ENCODE data around the gene MBOAT2. TPM values are rescaled to one million over a fixed set of nuclear protein-coding genes. Genes with fewer than 3 reads are reported as not detected.
"Not testable (repeated sequence)": the region's sequence is repeated elsewhere in the genome, so short reads cannot be mapped to it uniquely, and the experiment has no call there.

The MBOAT2 gene, protein sequence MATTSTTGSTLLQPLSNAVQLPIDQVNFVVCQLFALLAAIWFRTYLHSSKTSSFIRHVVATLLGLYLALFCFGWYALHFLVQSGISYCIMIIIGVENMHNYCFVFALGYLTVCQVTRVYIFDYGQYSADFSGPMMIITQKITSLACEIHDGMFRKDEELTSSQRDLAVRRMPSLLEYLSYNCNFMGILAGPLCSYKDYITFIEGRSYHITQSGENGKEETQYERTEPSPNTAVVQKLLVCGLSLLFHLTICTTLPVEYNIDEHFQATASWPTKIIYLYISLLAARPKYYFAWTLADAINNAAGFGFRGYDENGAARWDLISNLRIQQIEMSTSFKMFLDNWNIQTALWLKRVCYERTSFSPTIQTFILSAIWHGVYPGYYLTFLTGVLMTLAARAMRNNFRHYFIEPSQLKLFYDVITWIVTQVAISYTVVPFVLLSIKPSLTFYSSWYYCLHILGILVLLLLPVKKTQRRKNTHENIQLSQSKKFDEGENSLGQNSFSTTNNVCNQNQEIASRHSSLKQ
- 20.7 TPM for polyA plus RNA-seq
- long read RNA-seq, donor 1, full-length matches to known transcripts: 5 of 5 reads
- long read RNA-seq, donor 1, partial matches to known transcripts: 0 of 5 reads
- long read RNA-seq, donor 1, other reads (novel, unspliced or antisense): 0 of 5 reads
- long read RNA-seq, donor 2, full-length matches to known transcripts: 5 of 5 reads
- long read RNA-seq, donor 2, partial matches to known transcripts: 0 of 5 reads
- long read RNA-seq, donor 2, other reads (novel, unspliced or antisense): 0 of 5 reads
- long read RNA-seq, donor 3: 0 reads
- long read RNA-seq, donor 4: 0 reads
- long read RNA-seq, donor 5, full-length matches to known transcripts: 8 of 8 reads
- long read RNA-seq, donor 5, partial matches to known transcripts: 0 of 8 reads
- long read RNA-seq, donor 5, other reads (novel, unspliced or antisense): 0 of 8 reads
- long read RNA-seq, donor 6, full-length matches to known transcripts: 8 of 8 reads
- long read RNA-seq, donor 6, partial matches to known transcripts: 0 of 8 reads
- long read RNA-seq, donor 6, other reads (novel, unspliced or antisense): 0 of 8 reads
- long read RNA-seq, donor 7, full-length matches to known transcripts: 4 of 4 reads
- long read RNA-seq, donor 7, partial matches to known transcripts: 0 of 4 reads
- long read RNA-seq, donor 7, other reads (novel, unspliced or antisense): 0 of 4 reads
- long read RNA-seq, donor 8, full-length matches to known transcripts: 3 of 3 reads
- long read RNA-seq, donor 8, partial matches to known transcripts: 0 of 3 reads
- long read RNA-seq, donor 8, other reads (novel, unspliced or antisense): 0 of 3 reads
- long read RNA-seq, donor 9, partial matches to known transcripts: 0 of 2 reads
- long read RNA-seq, donor 9, other reads (novel, unspliced or antisense): 0 of 2 reads
- long read RNA-seq, donor 10, full-length matches to known transcripts: 5 of 5 reads
- long read RNA-seq, donor 10, partial matches to known transcripts: 0 of 5 reads
- long read RNA-seq, donor 10, other reads (novel, unspliced or antisense): 0 of 5 reads
- long read RNA-seq, donor 11, full-length matches to known transcripts: 2 of 2 reads
- long read RNA-seq, donor 11, partial matches to known transcripts: 0 of 2 reads
- long read RNA-seq, donor 11, other reads (novel, unspliced or antisense): 0 of 2 reads

DNA sequence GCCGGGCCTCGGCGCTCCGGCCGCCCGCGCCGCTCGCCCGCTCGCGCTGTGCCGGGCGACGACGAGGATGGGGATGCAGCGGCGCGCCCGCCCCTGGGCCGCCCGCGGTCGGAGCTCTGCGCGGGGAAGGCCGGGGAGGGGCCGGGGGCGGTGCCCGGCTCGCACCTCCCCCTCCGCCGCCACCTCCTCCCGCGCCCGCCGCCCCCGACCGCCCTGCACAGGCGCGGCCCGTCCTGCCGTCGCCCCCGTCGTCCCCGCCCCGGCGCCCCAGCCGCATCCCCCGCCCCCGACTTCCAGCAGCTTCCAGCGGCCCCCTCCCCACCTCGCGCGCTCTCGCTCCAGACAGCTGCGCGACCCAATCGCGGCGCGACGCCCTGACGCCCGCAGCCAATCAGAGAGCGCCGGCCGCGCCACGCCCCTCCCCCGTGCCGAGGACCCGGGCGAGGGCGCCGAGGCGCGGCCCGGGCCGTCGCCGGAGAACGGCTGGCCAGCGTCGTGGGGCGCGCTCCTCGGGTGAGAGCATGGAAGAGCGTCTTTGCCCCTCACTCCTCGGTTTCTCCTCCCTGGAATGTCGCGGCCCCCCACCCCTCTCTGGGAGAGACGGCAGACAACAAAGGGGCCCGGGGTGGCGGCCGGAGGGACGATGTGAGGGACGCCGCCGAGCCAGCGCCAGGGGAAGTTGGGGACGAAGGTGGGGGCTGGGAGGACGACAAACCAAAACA, at the start of gene MBOAT2:
MBOAT2 (minus strand) TSS at position 69 of the 722 bp plus-strand sequence. CDS start 70 bp downstream, outside the sequence.
- Histone ChIP-seq H3K27me3 (ENCODE audit: control insufficient read depth, insufficient read depth, low read length) (peaks cover 19% of the 10 kb centered on the region), H3K4me3 (ENCODE audit: low read length) (peak within 1 kb of the TSS; percentile 63), H3K9me3 (ENCODE audit: control insufficient read depth, low read depth, low read length) (peaks cover 5% of the 10 kb centered on the region), H3K4me1 (ENCODE audit: control insufficient read depth, insufficient read depth, low read length) (no peaks in the 10 kb centered on the region), H3K27ac (ENCODE audit: low read length) (peak within 1 kb of the TSS; percentile 72), H3K36me3 (ENCODE audit: control insufficient read depth, insufficient read depth, low read length) (no peaks in the 10 kb centered on the region)
- DNase-seq: peak; percentile 80 to 88
- WGBS (ENCODE audit: insufficient coverage, low lambda C conversion rate): no CpG with 5 or more reads among the region's 104 CpGs

DNA sequence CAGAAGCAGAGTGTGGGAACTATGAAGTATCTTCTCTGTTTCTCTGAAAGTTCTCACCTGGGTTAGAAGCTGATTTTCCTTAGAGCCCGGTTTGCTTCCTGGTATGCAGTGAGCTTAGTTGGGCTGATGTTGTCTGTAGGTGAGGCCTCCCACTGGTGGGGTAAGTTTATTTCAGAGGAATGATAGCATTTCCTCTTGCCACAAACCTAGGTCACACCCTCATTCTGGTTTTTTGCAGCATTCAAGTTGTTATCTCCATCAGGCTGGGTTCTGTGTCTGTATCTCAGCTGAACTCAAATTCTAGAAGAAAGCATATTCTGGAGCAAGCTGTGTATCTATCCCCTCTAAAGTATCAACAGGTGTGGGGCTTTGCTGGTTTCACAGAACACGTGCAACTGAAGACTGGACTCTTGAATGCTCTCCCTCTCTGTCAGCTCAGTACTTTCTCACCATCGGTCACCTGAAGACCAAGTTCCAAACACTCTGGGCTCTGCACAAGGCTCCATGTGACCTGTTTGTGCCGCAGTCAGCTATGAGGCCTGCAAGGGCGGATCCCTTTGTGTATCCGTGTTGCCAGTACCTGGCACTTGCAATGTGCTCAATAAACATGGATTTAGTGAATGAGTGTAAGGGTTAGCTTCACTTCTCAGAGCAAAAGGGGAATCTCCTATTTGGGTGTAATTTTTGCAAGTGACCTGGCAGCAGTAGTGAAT, 49.5 kb upstream of the MBOAT2 start:
- H3K27me3 ChIP-seq (ENCODE audit: control insufficient read depth, insufficient read depth, low read length): no peaks in the 10 kb centered on the region
- H3K4me1 ChIP-seq (ENCODE audit: control insufficient read depth, insufficient read depth, low read length): no peaks in the 10 kb centered on the region
- WGBS (ENCODE audit: insufficient coverage, low lambda C conversion rate): no CpG with 5 or more reads among the region's 6 CpGs
- no peak for DNase-seq
- H3K4me3 ChIP-seq (ENCODE audit: low read length): no peak overlapping the region
- H3K36me3 ChIP-seq (ENCODE audit: control insufficient read depth, insufficient read depth, low read length): no peaks in the 10 kb centered on the region
- no peaks in the 10 kb centered on the region for H3K9me3 ChIP-seq (ENCODE audit: control insufficient read depth, low read depth, low read length)
- H3K27ac ChIP-seq (ENCODE audit: low read length): no peak overlapping the region

DNA sequence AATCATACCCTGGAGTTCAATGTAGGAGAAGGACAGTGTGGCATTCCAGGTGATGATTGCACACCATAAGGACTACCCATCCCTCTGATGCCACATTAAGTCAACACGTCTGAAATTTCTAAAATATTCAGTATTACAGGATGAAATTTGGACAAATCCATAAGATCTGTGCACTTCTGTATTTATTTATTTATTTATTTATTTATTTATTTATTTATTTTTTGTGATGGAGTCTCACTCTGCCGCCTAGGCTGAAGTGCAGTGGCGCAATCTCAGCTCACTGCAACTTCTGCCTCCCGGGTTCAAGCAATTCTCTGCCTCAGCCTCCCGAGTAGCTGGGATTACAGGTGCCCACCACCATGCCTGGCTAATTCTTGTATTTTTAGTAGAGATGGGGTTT, 48.0 kb upstream of the MBOAT2 start:
- WGBS (ENCODE audit: insufficient coverage, low lambda C conversion rate): 100% methylated on average over 3 of the region's 5 CpGs
- DNase-seq; H3K4me3 ChIP-seq (ENCODE audit: low read length); H3K9me3 ChIP-seq (ENCODE audit: control insufficient read depth, low read depth, low read length); H3K27me3 ChIP-seq (ENCODE audit: control insufficient read depth, insufficient read depth, low read length); H3K36me3 ChIP-seq (ENCODE audit: control insufficient read depth, insufficient read depth, low read length); H3K4me1 ChIP-seq (ENCODE audit: control insufficient read depth, insufficient read depth, low read length); H3K27ac ChIP-seq (ENCODE audit: low read length): not testable (repeated sequence)

DNA sequence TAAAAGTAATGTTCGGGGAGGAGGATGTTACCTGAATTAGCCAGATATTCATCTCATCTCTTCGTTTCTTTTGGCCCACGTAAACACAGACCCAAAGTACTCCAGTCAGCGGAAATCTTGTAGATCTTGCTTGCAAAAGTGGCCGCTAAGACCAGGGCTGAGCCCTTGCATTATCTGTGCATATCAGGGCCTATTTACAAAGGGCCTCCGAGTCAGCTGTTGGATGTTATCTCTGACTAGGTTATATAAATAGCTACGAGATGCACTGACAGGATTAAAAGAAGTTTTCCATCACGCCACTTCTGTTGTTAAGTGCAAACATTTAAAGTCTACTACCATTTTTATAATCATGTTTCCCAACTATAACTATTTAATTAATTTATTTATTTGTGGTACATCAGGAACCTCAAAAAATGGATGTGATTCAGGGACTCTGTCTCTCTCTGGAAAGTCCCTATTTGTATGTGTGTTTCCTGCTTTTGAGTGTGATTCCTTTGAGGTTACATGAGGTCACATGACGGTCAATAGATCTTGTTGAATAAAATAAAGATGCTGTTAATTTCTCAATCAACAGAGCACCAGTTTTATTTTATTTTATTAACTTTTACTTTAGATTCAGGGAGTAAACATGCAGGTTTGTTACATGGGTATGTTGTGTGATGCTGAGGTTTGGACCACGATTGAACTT, 46.8 kb upstream of the MBOAT2 start:
- Histone ChIP-seq H3K4me3 (ENCODE audit: low read length) (no peak overlapping the region), H3K36me3 (ENCODE audit: control insufficient read depth, insufficient read depth, low read length) (no peaks in the 10 kb centered on the region), H3K27ac (ENCODE audit: low read length) (no peak overlapping the region), H3K9me3 (ENCODE audit: control insufficient read depth, low read depth, low read length) (no peaks in the 10 kb centered on the region), H3K4me1 (ENCODE audit: control insufficient read depth, insufficient read depth, low read length) (no peaks in the 10 kb centered on the region), H3K27me3 (ENCODE audit: control insufficient read depth, insufficient read depth, low read length) (no peaks in the 10 kb centered on the region)
- 39% methylated on average over 3 of the region's 10 CpGs for WGBS (ENCODE audit: insufficient coverage, low lambda C conversion rate)
- no peak for DNase-seq

DNA sequence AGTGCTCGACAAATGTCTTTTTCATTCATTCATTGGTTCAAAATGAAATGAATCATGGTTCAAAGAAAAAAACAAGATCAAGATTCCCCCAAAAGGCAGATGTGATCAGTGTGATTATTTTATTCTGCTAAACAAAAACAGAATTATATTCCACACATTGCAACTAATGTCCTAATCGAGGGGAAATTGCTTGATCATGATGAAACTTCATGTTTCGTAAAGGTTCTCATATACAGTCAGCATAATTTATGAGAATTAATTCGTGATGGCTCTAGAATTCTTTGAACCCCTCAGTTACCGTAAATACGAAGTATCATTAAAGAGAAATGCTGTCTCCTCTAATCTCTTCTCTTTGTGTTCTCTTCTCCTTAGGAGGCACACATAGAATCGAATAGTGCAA, 42.1 kb upstream of the MBOAT2 start:
- Histone ChIP-seq H3K4me1 (ENCODE audit: control insufficient read depth, insufficient read depth, low read length) (no peaks in the 10 kb centered on the region), H3K9me3 (ENCODE audit: control insufficient read depth, low read depth, low read length) (no peaks in the 10 kb centered on the region)
- 87% methylated on average over 3 of the region's 7 CpGs for WGBS (ENCODE audit: insufficient coverage, low lambda C conversion rate)

DNA sequence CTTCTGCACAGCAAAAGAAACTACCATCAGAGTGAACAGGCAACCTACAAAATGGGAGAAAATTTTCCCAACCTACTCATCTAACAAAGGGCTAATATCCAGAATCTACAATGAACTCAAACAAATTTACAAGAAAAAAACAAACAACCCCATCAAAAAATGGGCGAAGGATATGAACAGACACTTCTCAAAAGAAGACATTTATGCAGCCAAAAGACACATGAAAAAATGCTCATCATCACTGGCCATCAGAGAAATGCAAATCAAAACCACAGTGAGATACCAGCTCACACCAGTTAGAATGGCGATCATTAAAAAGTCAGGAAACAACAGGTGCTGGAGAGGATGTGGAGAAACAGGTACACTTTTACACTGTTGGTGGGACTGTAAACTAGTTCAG, 40.0 kb upstream of the MBOAT2 start:
- not testable (repeated sequence) for H3K4me3 ChIP-seq (ENCODE audit: low read length); H3K9me3 ChIP-seq (ENCODE audit: control insufficient read depth, low read depth, low read length); H3K27me3 ChIP-seq (ENCODE audit: control insufficient read depth, insufficient read depth, low read length); DNase-seq; H3K4me1 ChIP-seq (ENCODE audit: control insufficient read depth, insufficient read depth, low read length); H3K27ac ChIP-seq (ENCODE audit: low read length); H3K36me3 ChIP-seq (ENCODE audit: control insufficient read depth, insufficient read depth, low read length)
- no CpG with 5 or more reads among the region's 2 CpGs for WGBS (ENCODE audit: insufficient coverage, low lambda C conversion rate)

More for the DNA sequence above, 42.1 kb upstream of the MBOAT2 start:
- no peaks in the 10 kb centered on the region for H3K27me3 ChIP-seq (ENCODE audit: control insufficient read depth, insufficient read depth, low read length)
- no peak for DNase-seq
- H3K27ac ChIP-seq (ENCODE audit: low read length): no peak overlapping the region
- no peaks in the 10 kb centered on the region for H3K36me3 ChIP-seq (ENCODE audit: control insufficient read depth, insufficient read depth, low read length)
- no peak overlapping the region for H3K4me3 ChIP-seq (ENCODE audit: low read length)

DNA sequence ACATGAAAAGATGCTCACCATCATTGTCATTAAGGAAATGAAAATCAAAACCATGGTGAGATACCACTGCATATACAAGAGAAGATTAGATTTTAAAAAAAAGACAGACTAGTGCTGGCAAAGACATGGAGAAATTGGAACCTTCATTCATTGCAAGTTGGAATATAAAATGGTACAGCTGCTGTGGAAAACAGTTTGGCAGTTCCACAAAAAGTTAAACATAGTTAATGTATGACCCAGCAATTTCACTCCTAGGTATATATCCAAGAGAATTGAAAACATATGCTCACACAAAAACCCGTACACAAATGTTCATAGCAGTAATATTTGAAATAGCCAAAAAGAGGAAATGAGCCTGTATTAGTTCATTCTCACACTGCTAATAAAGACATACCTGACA, 33.7 kb upstream of the MBOAT2 start:
- Histone ChIP-seq H3K27ac (ENCODE audit: low read length) (no peak overlapping the region), H3K4me3 (ENCODE audit: low read length) (no peak overlapping the region), H3K9me3 (ENCODE audit: control insufficient read depth, low read depth, low read length) (no peaks in the 10 kb centered on the region), H3K36me3 (ENCODE audit: control insufficient read depth, insufficient read depth, low read length) (no peaks in the 10 kb centered on the region), H3K27me3 (ENCODE audit: control insufficient read depth, insufficient read depth, low read length) (no peaks in the 10 kb centered on the region), H3K4me1 (ENCODE audit: control insufficient read depth, insufficient read depth, low read length) (no peaks in the 10 kb centered on the region)
- no CpG with 5 or more reads among the region's 1 CpG for WGBS (ENCODE audit: insufficient coverage, low lambda C conversion rate)
- DNase-seq: no peak

DNA sequence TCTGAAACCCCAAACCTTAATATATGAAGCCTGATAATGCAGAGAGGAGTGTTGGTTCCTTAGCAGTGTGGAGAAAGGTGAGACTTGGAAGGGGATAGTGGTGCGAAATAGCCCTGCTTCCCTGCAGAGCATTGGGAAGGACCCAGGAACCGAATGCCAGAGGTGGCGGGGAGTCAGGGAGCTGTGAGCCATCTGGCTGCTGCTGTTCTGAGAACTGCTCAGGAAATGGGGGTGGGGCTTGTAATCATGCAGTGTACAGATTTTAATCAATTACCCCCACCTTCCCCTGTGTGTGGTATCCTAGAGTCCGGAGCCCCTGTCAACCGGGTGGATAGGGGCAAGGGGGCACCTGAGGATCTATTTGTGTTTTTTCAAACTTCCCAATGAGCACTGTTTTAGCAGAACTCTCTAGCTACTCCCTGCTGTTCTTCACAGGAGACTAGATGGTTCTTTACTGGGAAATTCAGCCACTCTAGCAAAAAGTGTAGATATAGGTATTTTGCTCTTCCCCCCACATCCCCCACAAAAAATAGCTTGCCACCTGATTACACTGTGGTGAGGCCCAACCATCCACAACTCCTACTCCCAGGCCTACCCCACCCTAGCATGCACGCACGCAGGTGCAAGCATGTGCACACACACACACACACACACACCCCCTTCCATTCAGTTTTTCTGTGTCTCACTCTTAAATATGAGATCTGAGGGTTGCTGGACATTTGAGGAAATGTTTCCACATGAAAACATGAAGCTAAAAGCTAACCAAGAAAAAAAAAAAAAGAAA, 30.1 kb upstream of the MBOAT2 start:
- H3K27me3 ChIP-seq (ENCODE audit: control insufficient read depth, insufficient read depth, low read length): peaks cover 5% of the 10 kb centered on the region
- no peak for DNase-seq
- H3K27ac ChIP-seq (ENCODE audit: low read length): no peak overlapping the region
- H3K36me3 ChIP-seq (ENCODE audit: control insufficient read depth, insufficient read depth, low read length): no peaks in the 10 kb centered on the region
- H3K4me3 ChIP-seq (ENCODE audit: low read length): no peak overlapping the region
- H3K9me3 ChIP-seq (ENCODE audit: control insufficient read depth, low read depth, low read length): no peaks in the 10 kb centered on the region
- H3K4me1 ChIP-seq (ENCODE audit: control insufficient read depth, insufficient read depth, low read length): no peaks in the 10 kb centered on the region
- no CpG with 5 or more reads among the region's 7 CpGs for WGBS (ENCODE audit: insufficient coverage, low lambda C conversion rate)

Data from large intestine (tissue), 12 donors.